Prostate gland (tissue), 2 donors: ENCODE measurements around the gene TMEM144.

Source experiments
- CTCF ChIP-seq, 4 experiments: fragments of 200-600 bp in 2 of 4; fragments of 450-650 bp in 2 of 4; sonication (generic) in 2 of 4; IDR thresholded peaks; 1 replicate in 3 of 4; 2 replicates in 1 of 4; pipeline ENCODE4 v1.5.1; 2016 to 2019; ENCODE audit warnings: antibody characterized with exemption in 4 of 4, mild to moderate bottlenecking in 2 of 4, moderate library complexity in 2 of 4
- POLR2A ChIP-seq: fragments of 450-650 bp; IDR thresholded peaks from one replicate; pipeline ENCODE4 v1.6.1; 2016; ENCODE audit warnings: antibody characterized with exemption, mild to moderate bottlenecking

DNA sequence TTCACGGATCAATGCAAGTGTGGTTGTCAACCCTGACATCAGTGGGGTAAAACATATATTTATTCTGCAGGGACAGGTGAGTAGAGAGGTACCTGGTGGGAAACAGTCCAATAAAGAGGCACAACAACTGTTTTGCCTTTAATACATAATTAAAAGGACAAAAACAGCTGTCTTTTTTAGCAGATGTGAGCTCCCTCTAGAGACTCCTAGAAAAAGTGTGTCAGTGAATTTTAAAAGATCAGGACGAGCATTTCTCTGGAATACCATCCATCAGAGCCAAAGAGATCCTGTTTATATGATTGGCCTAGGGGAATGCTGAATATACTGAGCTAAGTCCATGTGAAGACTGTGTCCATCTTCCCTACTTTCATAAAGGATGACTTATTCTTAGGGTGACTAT is 58.3 kb downstream of the TMEM144 start:
- no peak for TF ChIP-seq POLR2A
- TF ChIP-seq CTCF (IDR thresholded peaks at IDR 0.05): no peak
